ENCODE results near the gene SKAP2. TPM values are rescaled to one million over a fixed set of nuclear protein-coding genes. Genes with fewer than 3 reads are reported as not detected.

Gene SKAP2
- total RNA-seq, 1 donor from 2014 or later, result 3.5 TPM

- Mint-ChIP-seq H3K4me3 (no peak overlapping the region), H3K36me3 (ENCODE audit: low read depth) (no peaks in the 10 kb centered on the region), H3K27ac (ENCODE audit: unreplicated experiment) (no peak overlapping the region), H3K4me1 (peaks cover 7% of the 10 kb centered on the region), H3K9me3 (no peaks in the 10 kb centered on the region), H3K27me3 (ENCODE audit: low read depth) (no peaks in the 10 kb centered on the region)
- TF ChIP-seq, protein P1, sequence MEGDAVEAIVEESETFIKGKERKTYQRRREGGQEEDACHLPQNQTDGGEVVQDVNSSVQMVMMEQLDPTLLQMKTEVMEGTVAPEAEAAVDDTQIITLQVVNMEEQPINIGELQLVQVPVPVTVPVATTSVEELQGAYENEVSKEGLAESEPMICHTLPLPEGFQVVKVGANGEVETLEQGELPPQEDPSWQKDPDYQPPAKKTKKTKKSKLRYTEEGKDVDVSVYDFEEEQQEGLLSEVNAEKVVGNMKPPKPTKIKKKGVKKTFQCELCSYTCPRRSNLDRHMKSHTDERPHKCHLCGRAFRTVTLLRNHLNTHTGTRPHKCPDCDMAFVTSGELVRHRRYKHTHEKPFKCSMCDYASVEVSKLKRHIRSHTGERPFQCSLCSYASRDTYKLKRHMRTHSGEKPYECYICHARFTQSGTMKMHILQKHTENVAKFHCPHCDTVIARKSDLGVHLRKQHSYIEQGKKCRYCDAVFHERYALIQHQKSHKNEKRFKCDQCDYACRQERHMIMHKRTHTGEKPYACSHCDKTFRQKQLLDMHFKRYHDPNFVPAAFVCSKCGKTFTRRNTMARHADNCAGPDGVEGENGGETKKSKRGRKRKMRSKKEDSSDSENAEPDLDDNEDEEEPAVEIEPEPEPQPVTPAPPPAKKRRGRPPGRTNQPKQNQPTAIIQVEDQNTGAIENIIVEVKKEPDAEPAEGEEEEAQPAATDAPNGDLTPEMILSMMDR (conservative IDR thresholded peaks at IDR 0.05), result no peak
- no peak for DNase-seq (ENCODE audit: low read depth, low spot score)
Measured at GRCh38 chr7:26627221-26627620, 237.2 kb downstream of the SKAP2 start.

DNA sequence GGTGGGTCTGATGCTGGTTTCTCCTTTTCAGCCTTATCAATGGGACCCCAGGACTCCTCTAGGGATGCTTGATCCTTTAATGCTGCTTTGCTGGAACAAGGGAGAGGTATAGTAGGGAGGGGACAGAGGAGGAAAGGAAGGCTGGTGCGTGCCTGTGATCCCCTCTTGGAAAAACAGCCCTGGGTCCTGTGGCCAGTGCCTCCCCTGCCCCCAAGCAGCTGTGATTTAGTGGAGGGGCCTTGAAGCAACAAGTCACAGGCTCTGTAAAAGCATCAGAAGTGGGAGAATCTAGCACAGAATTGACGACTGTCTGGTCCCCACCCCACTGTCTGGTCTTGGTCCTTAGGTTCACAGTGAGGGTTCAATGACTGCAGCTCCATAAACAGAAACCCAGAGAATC lies 237.7 kb downstream of the SKAP2 start:
- Mint-ChIP-seq H3K27me3 (ENCODE audit: low read depth) (no peaks in the 10 kb centered on the region), H3K4me3 (no peak overlapping the region), H3K27ac (ENCODE audit: unreplicated experiment) (no peak overlapping the region), H3K36me3 (ENCODE audit: low read depth) (no peaks in the 10 kb centered on the region), H3K9me3 (no peaks in the 10 kb centered on the region), H3K4me1 (peaks cover 7% of the 10 kb centered on the region)
- DNase-seq (ENCODE audit: low read depth, low spot score), result no peak
- TF ChIP-seq, protein P1 (conservative IDR thresholded peaks at IDR 0.05), result no peak

- DNase-seq (ENCODE audit: low read depth, low spot score), result no peak
Measured at GRCh38 chr7:26626156-26626555, 238.2 kb downstream of the SKAP2 start.

DNA sequence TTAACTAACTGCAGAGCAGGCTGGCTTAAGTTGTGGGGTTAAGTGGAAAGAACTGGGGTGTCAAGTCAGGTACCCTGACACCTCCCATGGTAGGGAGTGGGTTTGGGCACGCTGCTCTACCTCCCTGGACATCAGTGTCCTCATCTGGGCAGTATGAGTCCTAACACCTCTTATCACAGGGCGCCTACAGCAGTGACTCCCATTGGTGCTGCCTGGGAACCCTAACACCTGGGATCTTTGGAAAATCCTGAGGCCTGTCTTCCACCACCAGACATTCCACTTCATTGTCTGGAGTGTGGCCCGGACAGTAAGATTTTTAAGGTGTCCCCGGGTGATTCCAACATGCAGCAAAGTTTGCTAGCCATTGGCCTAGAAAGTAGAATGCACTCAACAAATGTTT lies 239.1 kb downstream of the SKAP2 start:
- Mint-ChIP-seq H3K36me3 (ENCODE audit: low read depth) (no peaks in the 10 kb centered on the region), H3K9me3 (no peaks in the 10 kb centered on the region), H3K4me3 (no peak overlapping the region), H3K4me1 (peaks cover 7% of the 10 kb centered on the region), H3K27me3 (ENCODE audit: low read depth) (no peaks in the 10 kb centered on the region), H3K27ac (ENCODE audit: unreplicated experiment) (no peak overlapping the region)
- TF ChIP-seq, protein P1 (conservative IDR thresholded peaks at IDR 0.05), result no peak
- DNase-seq (ENCODE audit: low read depth, low spot score), result no peak

More at GRCh38 chr7:26626156-26626555, 238.2 kb downstream of the SKAP2 start:
- Mint-ChIP-seq H3K9me3 (no peaks in the 10 kb centered on the region), H3K4me3 (no peak overlapping the region), H3K27ac (ENCODE audit: unreplicated experiment) (no peak overlapping the region), H3K36me3 (ENCODE audit: low read depth) (no peaks in the 10 kb centered on the region), H3K4me1 (peaks cover 7% of the 10 kb centered on the region), H3K27me3 (ENCODE audit: low read depth) (no peaks in the 10 kb centered on the region)
- TF ChIP-seq, protein P1 (conservative IDR thresholded peaks at IDR 0.05), result no peak

DNA sequence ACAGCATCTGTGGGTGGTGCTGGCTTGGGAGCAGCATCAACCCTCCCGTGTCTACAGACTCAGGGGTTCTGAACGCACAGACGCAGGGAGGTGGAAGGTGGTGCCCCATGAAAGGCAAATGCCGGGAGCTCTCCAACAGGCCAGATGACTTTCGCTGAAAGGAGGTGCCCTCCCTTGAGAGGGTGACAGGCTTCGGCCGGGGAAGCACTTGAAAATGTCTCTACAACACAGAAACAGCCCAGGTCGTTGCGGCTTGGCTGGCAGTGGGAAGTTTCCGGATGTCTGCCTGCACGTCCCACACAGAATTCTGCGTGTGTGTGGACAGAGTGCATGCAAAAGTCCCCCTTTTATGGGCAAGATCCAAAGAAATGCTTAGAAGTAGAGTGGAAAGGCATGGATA lies 239.6 kb downstream of the SKAP2 start:
- TF ChIP-seq, protein P1 (conservative IDR thresholded peaks at IDR 0.05), result no peak
- H3K36me3 Mint-ChIP-seq (ENCODE audit: low read depth), result no peaks in the 10 kb centered on the region
- no peaks in the 10 kb centered on the region for H3K9me3 Mint-ChIP-seq
- DNase-seq (ENCODE audit: low read depth, low spot score), result no peak
- peaks cover 7% of the 10 kb centered on the region for H3K4me1 Mint-ChIP-seq
- H3K27ac Mint-ChIP-seq (ENCODE audit: unreplicated experiment), result no peak overlapping the region
- H3K4me3 Mint-ChIP-seq, result no peak overlapping the region
- H3K27me3 Mint-ChIP-seq (ENCODE audit: low read depth), result no peaks in the 10 kb centered on the region

GRCh38 chr7:26624431-26624830 lies 240.0 kb downstream of the SKAP2 start:
- H3K27ac Mint-ChIP-seq (ENCODE audit: unreplicated experiment), result no peak overlapping the region
- H3K4me1 Mint-ChIP-seq, result peaks cover 7% of the 10 kb centered on the region
- H3K9me3 Mint-ChIP-seq, result no peaks in the 10 kb centered on the region
- TF ChIP-seq, protein P1 (conservative IDR thresholded peaks at IDR 0.05), result no peak
- DNase-seq (ENCODE audit: low read depth, low spot score), result no peak
- H3K36me3 Mint-ChIP-seq (ENCODE audit: low read depth), result no peaks in the 10 kb centered on the region
- H3K27me3 Mint-ChIP-seq (ENCODE audit: low read depth), result no peaks in the 10 kb centered on the region
- H3K4me3 Mint-ChIP-seq, result no peak overlapping the region
